Breast epithelium (tissue), 3 donors: Measurements from ENCODE around the gene CLCNKB.

ENCODE experiments used
- POLR2A ChIP-seq: fragments of 450-650 bp; IDR thresholded peaks from one replicate; pipeline ENCODE4 v1.6.1; 2016; ENCODE audit warnings: antibody characterized with exemption, mild to moderate bottlenecking, moderate library complexity
- POLR2AphosphoS5 ChIP-seq, 3 donors: sonication (generic); formaldehyde crosslinking; IDR thresholded peaks; one replicate each; pipeline ENCODE4 v1.6.1; 2017; ENCODE audit warnings: antibody characterized with exemption in 3 of 3

GRCh38 chr1:16043950-16044349 is 368 bp downstream of the CLCNKB start:
- TF ChIP-seq POLR2A (no peak), POLR2AphosphoS5 (IDR thresholded peaks at IDR 0.05) (no peak)
